HG03064 (cell line): ENCODE data around the gene KRT73.

ENCODE experiments used
- ATAC-seq: cut with Tn5 transposase; IDR thresholded peaks from one replicate; pipeline ENCODE4 v1.9.1; 2021; ENCODE audit warnings: low read depth; ENCODE audit not compliant: unreplicated experiment

KRT73 gene

GRCh38 chr12:52627395-52628110 lies 9.2 kb upstream of the KRT73 start:
- no peak for ATAC-seq

GRCh38 chr12:52622349-52622748 lies 4.0 kb upstream of the KRT73 start:
- ATAC-seq, result no peak

- no peak for ATAC-seq
These were observed 507 bp upstream of the KRT73 start for GRCh38 chr12:52618866-52619265.

GRCh38 chr12:52617403-52617785 lies 965 bp downstream of the KRT73 start:
- no peak for ATAC-seq

DNA sequence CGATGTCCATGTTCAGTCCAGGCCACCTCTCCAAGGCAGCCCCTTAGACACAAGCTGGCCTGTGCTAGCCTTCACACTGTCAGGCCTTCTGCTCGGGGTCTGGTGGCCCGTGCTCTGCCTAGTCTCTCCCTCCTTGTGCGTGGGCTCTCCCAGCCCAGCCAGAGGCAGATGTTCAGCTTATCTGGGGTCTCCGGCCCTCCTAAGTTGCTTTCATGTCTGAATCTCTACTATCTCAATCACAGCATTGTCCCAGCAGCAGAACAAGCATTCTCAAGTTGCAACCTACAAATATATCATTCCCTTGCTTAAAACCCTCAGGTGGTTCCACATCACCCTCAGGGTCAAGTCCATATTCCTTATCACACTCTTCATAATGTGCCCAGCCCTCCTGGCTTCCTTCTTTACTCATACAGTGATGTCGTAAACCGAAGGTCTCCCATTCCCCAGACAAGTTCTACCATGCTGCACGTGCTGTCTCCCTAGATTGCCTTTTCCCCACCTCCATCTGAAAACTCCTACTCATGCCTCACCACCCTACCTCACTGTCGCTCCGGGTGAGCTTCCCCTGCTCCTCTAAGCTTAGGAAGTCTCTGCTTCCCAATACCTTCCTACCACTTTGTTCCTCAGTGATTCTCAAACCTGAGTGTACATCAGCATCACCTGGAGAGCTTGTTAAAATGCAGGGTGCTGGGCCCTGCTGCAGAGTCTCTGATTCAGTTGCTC lies 1.5 kb downstream of the KRT73 start:
- ATAC-seq, result no peak

DNA sequence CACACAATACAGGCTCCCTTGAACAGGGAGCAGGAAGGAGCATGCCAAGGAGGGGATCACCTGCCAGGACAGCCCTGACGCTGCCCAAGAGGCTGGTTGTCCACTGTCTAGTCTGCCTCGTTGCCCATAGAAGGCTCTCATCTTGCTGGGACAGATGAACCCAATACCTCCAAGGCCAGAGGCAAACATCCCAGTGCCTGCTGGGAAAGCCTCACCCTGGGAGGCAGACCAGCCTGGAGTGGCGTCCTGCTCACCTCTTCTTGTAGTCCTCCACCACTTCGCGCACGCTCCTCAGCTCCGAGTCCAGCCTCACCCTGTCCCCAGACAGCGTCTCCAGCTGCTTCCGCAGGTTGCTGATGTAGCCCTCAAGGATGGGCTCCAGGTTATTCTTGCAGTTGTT lies 2.4 kb downstream of the KRT73 start:
- ATAC-seq, result no peak

DNA sequence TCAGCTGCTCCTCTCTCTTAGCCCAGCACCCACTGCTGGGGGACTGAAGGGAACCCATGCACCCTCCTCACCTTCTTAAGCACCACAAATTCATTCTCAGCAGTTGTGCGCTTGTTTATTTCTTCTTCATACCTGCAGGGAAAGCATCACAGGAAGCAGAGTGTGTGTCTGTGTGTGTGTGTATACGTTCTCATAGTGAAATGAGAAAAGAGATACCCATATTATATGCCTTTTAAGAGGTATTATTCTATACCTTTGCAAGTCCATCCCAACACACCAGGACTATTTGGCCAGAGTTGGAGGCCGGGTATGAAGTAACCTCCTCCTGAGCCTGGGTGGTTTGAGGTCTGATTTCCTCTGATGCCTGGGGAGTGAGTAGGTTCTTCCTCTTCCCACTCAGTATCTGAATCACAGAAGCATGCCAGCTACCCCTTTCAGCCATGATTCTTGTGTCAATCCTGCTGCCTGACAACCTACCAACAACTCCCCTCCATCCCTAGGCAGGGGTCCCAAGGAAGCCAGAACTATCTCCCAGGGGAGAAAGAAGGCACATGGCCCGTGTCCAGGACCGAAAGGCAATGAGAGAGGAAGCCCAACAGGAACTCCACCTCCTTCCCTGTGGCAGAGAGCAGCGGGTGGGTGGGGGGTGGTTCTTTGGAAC lies 3.0 kb downstream of the KRT73 start:
- no peak for ATAC-seq

GRCh38 chr12:52614381-52615207 lies 3.8 kb downstream of the KRT73 start:
- ATAC-seq, result no peak

GRCh38 chr12:52613384-52614030 lies 4.9 kb downstream of the KRT73 start:
- ATAC-seq, result no peak

GRCh38 chr12:52612431-52613383 lies 5.7 kb downstream of the KRT73 start:
- ATAC-seq, result no peak

DNA sequence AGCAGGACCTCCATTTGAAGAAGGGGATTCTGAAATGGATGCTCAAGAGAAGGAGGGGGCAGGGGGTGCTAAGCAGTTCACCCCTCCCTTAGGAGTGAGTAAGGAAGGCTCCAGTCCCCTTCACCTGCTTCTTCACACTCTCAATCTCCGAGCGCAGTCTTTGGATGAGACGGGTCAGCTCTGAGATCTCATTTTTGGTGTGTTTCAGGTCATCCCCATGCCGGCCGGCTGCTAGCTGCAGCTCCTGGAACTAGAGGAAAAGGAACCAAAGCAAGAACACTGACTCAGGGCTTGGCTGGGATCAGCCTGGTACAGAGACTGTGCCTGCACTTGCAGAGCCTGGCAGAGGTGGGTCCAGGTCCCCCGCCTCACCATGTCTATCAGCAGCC lies 7.3 kb downstream of the KRT73 start:
- ATAC-seq, result no peak

GRCh38 chr12:52608826-52609630 lies 9.3 kb downstream of the KRT73 start:
- ATAC-seq, result no peak

DNA sequence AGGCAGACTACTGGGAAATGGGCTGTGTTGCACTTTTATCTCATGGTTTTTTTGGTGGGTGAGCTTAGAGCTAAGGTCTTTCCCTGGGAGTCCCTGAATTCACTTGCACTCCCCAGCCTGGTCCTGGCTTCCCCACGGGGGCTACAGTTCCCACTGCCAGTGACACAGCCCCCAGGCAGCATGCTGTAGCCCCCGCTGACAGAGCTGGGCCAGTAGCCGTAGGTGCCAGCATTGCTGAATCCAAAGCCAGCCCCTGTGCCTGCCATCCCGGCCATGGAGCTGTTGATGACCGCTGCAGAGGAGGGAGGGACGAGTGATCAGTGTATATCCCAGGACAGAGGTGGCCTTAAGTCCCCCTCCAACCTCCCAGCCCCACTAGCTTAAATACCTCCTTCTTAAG lies 10.2 kb downstream of the KRT73 start:
- ATAC-seq, result no peak

GRCh38 chr12:52607314-52607713 lies 11.0 kb downstream of the KRT73 start:
- no peak for ATAC-seq

DNA sequence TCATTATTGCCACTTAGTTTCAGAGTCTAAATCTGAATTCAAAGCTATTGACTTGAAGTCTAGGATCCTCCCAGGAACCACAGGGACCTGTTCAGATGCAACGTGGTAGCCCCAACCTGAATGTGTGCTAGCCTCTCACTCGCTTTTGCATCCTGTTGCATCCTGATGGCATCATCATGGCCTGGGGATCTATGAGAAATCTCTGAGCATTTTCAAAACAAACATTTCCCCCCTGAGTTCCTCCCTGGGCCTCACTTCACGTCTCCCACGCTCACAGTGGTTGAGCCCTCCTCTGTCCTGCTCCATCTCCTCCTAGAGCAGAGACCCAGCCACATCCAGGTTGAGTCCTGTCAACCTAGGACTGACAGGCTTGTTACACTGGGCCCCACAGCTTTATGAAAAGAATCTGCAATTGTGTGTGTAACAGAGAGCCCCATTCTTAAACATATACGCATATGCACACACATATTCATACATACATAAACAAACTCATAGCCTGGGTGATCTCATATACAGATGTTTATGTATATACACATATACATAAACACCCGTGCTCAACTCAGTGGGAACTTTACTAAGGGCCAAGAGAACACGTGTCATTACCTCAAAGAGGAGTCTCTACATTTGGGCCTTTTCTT lies 11.7 kb downstream of the KRT73 start:
- ATAC-seq, result no peak

DNA sequence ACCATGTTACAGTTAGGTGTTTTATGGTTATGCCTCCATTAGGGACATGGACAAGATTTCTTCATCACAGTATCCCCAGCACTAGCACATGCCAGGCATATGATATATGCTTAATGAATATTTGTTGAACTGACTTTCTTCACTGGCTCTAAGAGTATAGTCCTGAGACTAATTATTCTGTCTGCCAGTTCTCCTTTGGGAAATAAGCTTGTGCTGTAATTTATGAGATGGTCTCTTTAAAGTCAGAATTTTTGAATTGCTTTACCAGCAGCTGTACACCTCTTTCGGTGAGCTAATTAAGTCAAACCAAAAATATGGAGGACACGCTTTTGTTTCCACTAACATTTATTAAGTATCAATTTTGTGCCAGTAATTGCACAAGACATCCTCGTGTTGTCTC lies 12.3 kb downstream of the KRT73 start:
- no peak for ATAC-seq

GRCh38 chr12:52605542-52605941 lies 12.8 kb downstream of the KRT73 start:
- ATAC-seq, result no peak

GRCh38 chr12:52604859-52605258 lies 13.5 kb downstream of the KRT73 start:
- ATAC-seq, result no peak
